ENCODE measurements around the gene GRIN2C. TPM values are rescaled to one million over a fixed set of nuclear protein-coding genes. Genes with fewer than 3 reads are reported as not detected.

The GRIN2C gene
- total RNA-seq, 1 donor = not detected

GRCh38 chr17:74831444-74832146 is 28.1 kb downstream of the GRIN2C start:
- no peaks in the 10 kb centered on the region for H3K27me3 ChIP-seq (ENCODE audit: insufficient read depth, low read length)
- H3K4me3 ChIP-seq (ENCODE audit: low read length) = no peak overlapping the region
- H3K4me1 ChIP-seq (ENCODE audit: insufficient read depth, low read length) = peaks cover 12% of the 10 kb centered on the region
- no peaks in the 10 kb centered on the region for H3K9me3 ChIP-seq (ENCODE audit: low read depth, low read length)

GRCh38 chr17:74830861-74831260 is 28.8 kb downstream of the GRIN2C start:
- Histone ChIP-seq H3K4me1 (ENCODE audit: insufficient read depth, low read length) (peaks cover 12% of the 10 kb centered on the region), H3K27me3 (ENCODE audit: insufficient read depth, low read length) (no peaks in the 10 kb centered on the region), H3K4me3 (ENCODE audit: low read length) (no peak overlapping the region), H3K9me3 (ENCODE audit: low read depth, low read length) (no peaks in the 10 kb centered on the region)

DNA sequence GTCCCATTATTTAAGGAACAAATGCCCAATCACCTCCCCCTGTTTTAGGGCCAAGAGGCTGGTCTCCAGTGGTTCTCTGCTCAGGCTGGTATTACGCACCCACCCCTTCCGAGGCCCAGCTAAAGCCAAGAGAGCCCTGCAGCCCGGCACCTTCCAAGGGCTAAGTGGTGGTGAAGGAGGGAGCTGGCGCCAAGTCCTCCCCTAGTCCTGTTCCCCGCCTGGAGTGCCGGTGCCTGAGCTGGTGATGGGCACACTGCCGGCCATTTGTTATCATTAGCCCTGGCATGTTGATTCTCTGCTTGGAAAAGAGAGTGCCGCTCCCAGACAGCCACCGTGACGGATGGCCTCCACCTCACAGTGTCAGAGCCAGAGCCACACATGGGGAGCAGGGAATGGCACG is 31.9 kb downstream of the GRIN2C start:
- Histone ChIP-seq H3K4me3 (ENCODE audit: low read length) (no peak overlapping the region), H3K27me3 (ENCODE audit: insufficient read depth, low read length) (no peaks in the 10 kb centered on the region), H3K9me3 (ENCODE audit: low read depth, low read length) (no peaks in the 10 kb centered on the region), H3K4me1 (ENCODE audit: insufficient read depth, low read length) (no peaks in the 10 kb centered on the region)

- H3K27me3 ChIP-seq (ENCODE audit: insufficient read depth, low read length) = no peaks in the 10 kb centered on the region
- no peak overlapping the region for H3K4me3 ChIP-seq (ENCODE audit: low read length)
- H3K9me3 ChIP-seq (ENCODE audit: low read depth, low read length) = no peaks in the 10 kb centered on the region
- H3K4me1 ChIP-seq (ENCODE audit: insufficient read depth, low read length) = no peaks in the 10 kb centered on the region
Observed at GRCh38 chr17:74825952-74826719, 33.5 kb downstream of the GRIN2C start.

DNA sequence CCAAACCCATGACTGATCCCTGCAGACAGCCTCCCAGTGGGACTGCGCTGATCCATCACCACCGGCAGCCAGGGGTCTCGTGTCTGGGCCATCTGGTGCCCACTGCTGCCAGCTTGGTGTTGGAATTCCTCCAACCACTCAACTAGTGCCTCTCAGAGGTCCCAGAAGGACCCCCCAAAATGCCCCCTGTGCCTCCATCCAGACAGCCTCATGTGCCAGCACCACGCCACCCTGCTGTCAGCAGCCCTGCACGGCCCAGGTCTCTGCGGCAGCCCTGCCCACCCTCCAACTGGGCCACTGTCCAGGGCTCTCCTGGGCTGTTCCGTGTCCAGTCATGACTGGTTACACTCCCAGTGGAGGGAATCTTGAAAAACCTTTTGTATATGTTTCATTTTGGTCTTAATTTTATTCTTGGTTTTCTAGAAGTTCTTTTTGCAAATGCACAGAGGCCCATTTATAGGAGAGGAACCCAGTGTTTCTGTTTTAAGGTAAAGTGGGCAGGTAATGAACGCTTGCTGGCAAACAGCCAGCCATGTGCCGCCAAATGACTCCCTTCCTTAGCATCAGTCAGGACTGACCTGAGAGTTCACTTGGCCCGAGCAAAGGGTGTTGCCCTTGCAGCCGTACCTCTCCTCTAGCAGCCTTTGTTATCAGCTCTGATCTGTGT is 34.6 kb downstream of the GRIN2C start:
- no peaks in the 10 kb centered on the region for H3K27me3 ChIP-seq (ENCODE audit: insufficient read depth, low read length)
- H3K9me3 ChIP-seq (ENCODE audit: low read depth, low read length) = no peaks in the 10 kb centered on the region
- H3K4me1 ChIP-seq (ENCODE audit: insufficient read depth, low read length) = no peaks in the 10 kb centered on the region
- H3K4me3 ChIP-seq (ENCODE audit: low read length) = no peak overlapping the region

DNA sequence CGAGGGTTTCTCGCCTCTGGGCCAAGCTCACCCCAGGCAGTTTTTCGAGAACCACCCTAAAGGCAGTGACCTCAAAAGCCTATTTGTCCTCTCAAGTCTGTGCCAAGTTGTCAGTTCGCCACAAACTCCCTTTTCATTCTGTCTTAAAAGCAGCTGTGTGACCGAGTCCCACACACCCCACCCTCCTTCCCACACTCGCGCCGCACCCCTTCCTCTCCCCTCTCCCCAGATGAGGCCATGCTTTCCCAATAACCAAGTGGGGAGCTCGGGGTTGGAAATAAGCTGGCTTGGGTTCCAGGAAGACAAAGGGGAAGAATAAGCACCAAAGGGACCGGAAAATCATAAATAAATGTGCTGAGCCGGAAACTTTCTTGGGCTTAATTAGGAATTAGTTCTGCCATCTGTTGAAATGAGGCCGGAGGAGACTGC is 36.7 kb downstream of the GRIN2C start:
- Histone ChIP-seq H3K4me3 (ENCODE audit: low read length) (no peak overlapping the region), H3K9me3 (ENCODE audit: low read depth, low read length) (no peaks in the 10 kb centered on the region)

GRCh38 chr17:74822335-74822938 is 37.2 kb downstream of the GRIN2C start:
- no peak overlapping the region for H3K4me3 ChIP-seq (ENCODE audit: low read length)
- H3K4me1 ChIP-seq (ENCODE audit: insufficient read depth, low read length) = no peaks in the 10 kb centered on the region
- no peaks in the 10 kb centered on the region for H3K9me3 ChIP-seq (ENCODE audit: low read depth, low read length)
- H3K27me3 ChIP-seq (ENCODE audit: insufficient read depth, low read length) = no peaks in the 10 kb centered on the region

More for the DNA sequence above, 36.7 kb downstream of the GRIN2C start:
- H3K4me1 ChIP-seq (ENCODE audit: insufficient read depth, low read length) = no peaks in the 10 kb centered on the region
- no peaks in the 10 kb centered on the region for H3K27me3 ChIP-seq (ENCODE audit: insufficient read depth, low read length)

DNA sequence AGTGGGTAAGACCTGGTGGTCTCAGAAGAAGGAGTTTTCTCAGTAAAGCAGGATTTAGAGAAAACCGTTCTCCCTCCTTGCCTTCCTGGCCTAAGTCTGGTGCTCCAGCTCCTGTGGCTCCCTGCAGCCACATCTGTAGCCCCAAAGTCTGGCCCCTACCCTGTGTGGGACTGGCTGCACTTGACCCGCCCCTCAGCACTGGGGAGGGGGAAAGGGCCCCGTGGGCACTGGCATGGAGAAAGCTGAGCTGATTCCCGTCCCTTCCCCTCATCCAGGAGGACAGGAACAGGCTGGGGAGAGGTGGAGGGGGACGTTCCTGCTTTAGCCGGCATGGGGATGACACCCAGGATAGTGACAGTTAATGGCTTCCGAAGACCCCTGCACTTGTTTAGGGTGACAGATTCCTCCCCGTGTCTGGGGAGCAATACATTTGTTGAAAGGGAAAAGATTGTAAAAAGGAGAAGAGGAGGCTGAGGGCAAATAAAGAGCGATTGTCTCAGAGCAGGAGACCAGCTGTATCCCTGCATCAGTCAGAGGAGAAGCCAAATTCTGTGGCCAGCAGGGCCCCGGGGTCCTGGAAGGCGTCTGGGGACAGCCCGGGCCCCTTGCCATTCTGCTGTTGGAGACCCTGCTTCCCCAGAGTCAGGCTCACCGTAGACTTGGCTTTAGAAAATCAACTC is 37.9 kb downstream of the GRIN2C start:
- no peak overlapping the region for H3K4me3 ChIP-seq (ENCODE audit: low read length)
- no peaks in the 10 kb centered on the region for H3K4me1 ChIP-seq (ENCODE audit: insufficient read depth, low read length)
- no peaks in the 10 kb centered on the region for H3K9me3 ChIP-seq (ENCODE audit: low read depth, low read length)
- no peaks in the 10 kb centered on the region for H3K27me3 ChIP-seq (ENCODE audit: insufficient read depth, low read length)

GRCh38 chr17:74819801-74820436 is 39.8 kb downstream of the GRIN2C start:
- no peak overlapping the region for H3K4me3 ChIP-seq (ENCODE audit: low read length)
- H3K9me3 ChIP-seq (ENCODE audit: low read depth, low read length) = no peaks in the 10 kb centered on the region
- no peaks in the 10 kb centered on the region for H3K4me1 ChIP-seq (ENCODE audit: insufficient read depth, low read length)
- H3K27me3 ChIP-seq (ENCODE audit: insufficient read depth, low read length) = no peaks in the 10 kb centered on the region

- peaks cover 8% of the 10 kb centered on the region for H3K4me1 ChIP-seq (ENCODE audit: insufficient read depth, low read length)
- no peaks in the 10 kb centered on the region for H3K27me3 ChIP-seq (ENCODE audit: insufficient read depth, low read length)
- no peak overlapping the region for H3K4me3 ChIP-seq (ENCODE audit: low read length)
- no peaks in the 10 kb centered on the region for H3K9me3 ChIP-seq (ENCODE audit: low read depth, low read length)
Observed at GRCh38 chr17:74818291-74818938, 41.3 kb downstream of the GRIN2C start.

DNA sequence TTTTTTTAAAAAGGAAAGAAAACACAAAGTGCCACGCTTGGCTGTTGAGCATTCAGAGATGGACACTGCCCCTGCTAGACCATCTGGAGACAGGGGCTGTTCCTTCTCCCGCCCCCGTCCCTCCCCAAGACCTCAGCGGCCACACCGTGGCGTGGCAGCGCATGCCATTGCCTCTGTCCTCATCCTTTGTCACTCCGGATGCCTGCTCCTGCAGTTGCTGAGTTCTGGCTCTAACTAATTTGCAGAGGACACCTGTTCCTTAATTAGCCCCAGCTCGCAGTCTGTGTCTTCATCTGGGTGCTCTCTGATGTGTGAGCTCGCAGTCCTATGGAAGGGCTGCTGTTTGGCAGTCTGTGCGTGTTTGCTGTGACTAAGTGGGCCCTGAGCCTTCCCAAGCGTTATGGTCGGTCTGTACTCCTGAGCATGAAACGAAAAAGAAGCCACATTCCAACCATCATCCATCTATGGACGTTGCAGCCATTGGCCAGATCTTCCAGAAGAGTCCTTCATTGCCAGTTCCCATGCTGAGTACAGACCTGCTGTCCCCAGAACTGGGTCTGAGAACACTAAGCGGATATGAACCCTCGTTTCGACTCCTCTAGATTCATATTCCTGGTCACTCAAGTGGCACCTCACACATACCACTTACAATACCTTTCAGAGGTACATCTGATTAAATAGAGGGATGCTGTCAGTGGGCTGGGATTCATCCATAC is 42.6 kb downstream of the GRIN2C start:
- Histone ChIP-seq H3K27me3 (ENCODE audit: insufficient read depth, low read length) (no peaks in the 10 kb centered on the region), H3K9me3 (ENCODE audit: low read depth, low read length) (no peaks in the 10 kb centered on the region), H3K4me1 (ENCODE audit: insufficient read depth, low read length) (peaks cover 22% of the 10 kb centered on the region), H3K4me3 (ENCODE audit: low read length) (no peak overlapping the region)

DNA sequence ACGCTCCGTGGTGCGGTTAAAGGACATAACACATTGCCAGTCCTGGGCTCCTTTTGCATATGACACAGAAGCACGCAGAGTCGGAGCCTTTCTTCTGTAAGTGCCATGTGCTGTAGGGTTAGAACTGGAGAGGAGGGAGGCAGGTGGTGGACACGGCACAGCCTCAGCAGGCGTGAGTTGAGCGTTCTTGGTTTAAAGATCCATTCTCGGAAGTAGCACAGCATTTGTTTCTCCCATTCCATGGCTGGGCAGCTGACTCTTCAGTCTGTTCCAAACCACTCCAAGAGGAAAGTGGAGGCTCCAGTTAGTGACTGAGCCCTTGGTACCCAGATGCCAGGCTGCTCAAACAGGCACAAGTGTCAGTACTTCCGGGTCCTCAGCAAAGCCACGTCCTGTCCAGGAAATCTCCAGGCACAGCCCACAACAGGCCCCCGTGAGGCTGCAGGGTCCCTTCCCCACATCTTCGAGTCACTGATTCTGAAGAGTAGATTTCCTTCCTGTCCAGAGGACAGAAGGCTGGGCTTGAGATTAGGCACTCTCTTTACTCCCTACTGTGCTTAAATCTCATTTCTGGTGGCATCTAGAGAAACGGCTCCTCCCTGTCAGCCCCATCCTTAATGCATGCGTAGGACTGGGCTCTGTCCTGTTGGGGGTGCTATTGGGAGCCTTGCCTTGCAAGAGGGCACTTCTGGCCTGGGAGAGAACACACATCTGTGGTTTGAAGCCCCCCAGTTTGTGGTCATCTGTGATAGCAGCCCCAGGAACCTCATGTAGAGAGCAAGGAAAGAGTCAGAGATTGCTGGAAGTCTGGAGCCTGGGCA is 43.9 kb downstream of the GRIN2C start:
- Histone ChIP-seq H3K9me3 (ENCODE audit: low read depth, low read length) (no peaks in the 10 kb centered on the region), H3K4me3 (ENCODE audit: low read length) (no peak overlapping the region), H3K4me1 (ENCODE audit: insufficient read depth, low read length) (peaks cover 29% of the 10 kb centered on the region), H3K27me3 (ENCODE audit: insufficient read depth, low read length) (no peaks in the 10 kb centered on the region)

- no peaks in the 10 kb centered on the region for H3K9me3 ChIP-seq (ENCODE audit: low read depth, low read length)
- no peak overlapping the region for H3K4me3 ChIP-seq (ENCODE audit: low read length)
- peaks cover 29% of the 10 kb centered on the region for H3K4me1 ChIP-seq (ENCODE audit: insufficient read depth, low read length)
- no peaks in the 10 kb centered on the region for H3K27me3 ChIP-seq (ENCODE audit: insufficient read depth, low read length)
Observed at GRCh38 chr17:74815067-74815466, 44.6 kb downstream of the GRIN2C start.
